Neural cell (in vitro differentiated cells): Measurements from ENCODE around the gene ARID3B. TPM values are rescaled to one million over a fixed set of nuclear protein-coding genes. Genes with fewer than 3 reads are reported as not detected.

ENCODE experiments used
- H2AFZ ChIP-seq: fragments of 200-600, 300-800 bp; sonication (generic), shearing (Covaris generic); 2 replicates; pipeline ENCODE4 v1.6.0; 2014; ENCODE audit warnings: low read depth, mild to moderate bottlenecking, antibody characterized with exemption, low read length, moderate library complexity
- H3F3A ChIP-seq: fragments of 200-600 bp; shearing (Covaris generic); 2 replicates; pipeline ENCODE4 v1.6.1; 2016; ENCODE audit warnings: mild to moderate bottlenecking, moderate library complexity, mixed read lengths, antibody characterized with exemption, low read length; ENCODE audit not compliant: insufficient read depth, poor library complexity, severe bottlenecking
- H3K27ac ChIP-seq: fragments of 200-600, 300-800 bp; sonication (generic), shearing (Covaris generic); 2 replicates; pipeline ENCODE4 v1.5.1; 2014; ENCODE audit warnings: mild to moderate bottlenecking, low read length, moderate library complexity
- H3K27me3 ChIP-seq: fragments of 300-800, 200-600 bp; sonication (generic), shearing (Covaris generic); 2 replicates; pipeline ENCODE4 v1.6.0; 2014; ENCODE audit warnings: mild to moderate bottlenecking, low read depth, low read length, moderate library complexity; ENCODE audit not compliant: insufficient read depth
- H3K36me3 ChIP-seq: fragments of 300-800, 200-600 bp; sonication (generic), shearing (Covaris generic); 2 replicates; pipeline ENCODE4 v1.5.1; 2014; ENCODE audit warnings: mild to moderate bottlenecking, antibody characterized with exemption, low read length, moderate library complexity; ENCODE audit not compliant: insufficient read depth
- H3K4me2 ChIP-seq: fragments of 300-800, 200-600 bp; sonication (generic), shearing (Covaris generic); 2 replicates; pipeline ENCODE4 v1.6.0; 2014; ENCODE audit warnings: mild to moderate bottlenecking, low read length
- H3K4me3 ChIP-seq: fragments of 300-800, 200-600 bp; sonication (generic), shearing (Covaris generic); 2 replicates; pipeline ENCODE4 v1.5.1; 2014; ENCODE audit warnings: mild to moderate bottlenecking, low read length, moderate library complexity
- H3K79me2 ChIP-seq: fragments of 200-600 bp; shearing (Covaris generic); replicated peaks from 2 replicates; pipeline ENCODE4 v1.6.0; 2014; ENCODE audit warnings: mild to moderate bottlenecking, low read length, moderate library complexity; ENCODE audit not compliant: insufficient read depth
- H3K9ac ChIP-seq: fragments of 300-800, 200-600 bp; sonication (generic), shearing (Covaris generic); 2 replicates; pipeline ENCODE4 v1.6.1; 2016; ENCODE audit warnings: mild to moderate bottlenecking, low read length, mixed read lengths
- H3K9me2 ChIP-seq: fragments of 200-600 bp; shearing (Covaris generic); 2 replicates; pipeline ENCODE4 v1.6.1; 2016; ENCODE audit warnings: mild to moderate bottlenecking, low read length, mixed read lengths; ENCODE audit not compliant: insufficient read depth
- H3K9me3 ChIP-seq: fragments of 200-600, 300-800 bp; sonication (generic), shearing (Covaris generic); 2 replicates; pipeline ENCODE4 v1.6.1; 2016; ENCODE audit warnings: mild to moderate bottlenecking, mixed run types, low read length, moderate library complexity, mixed read lengths
- H4K20me1 ChIP-seq: fragments of 200-600 bp; shearing (Covaris generic); 2 replicates; pipeline ENCODE4 v1.6.1; 2016; ENCODE audit warnings: mild to moderate bottlenecking, mixed run types; ENCODE audit not compliant: insufficient read depth
- EP300 ChIP-seq: fragments of 450-650 bp; conservative IDR thresholded peaks from 2 replicates; pipeline ENCODE4 v1.6.1; 2014; ENCODE audit warnings: antibody characterized with exemption, mild to moderate bottlenecking, moderate library complexity; ENCODE audit not compliant: poor library complexity, severe bottlenecking
- EZH2 ChIP-seq: fragments of 200-600, 300-800 bp; shearing (Covaris generic), sonication (generic); IDR thresholded peaks from 2 replicates; pipeline ENCODE4 v1.6.1; 2014; ENCODE audit warnings: antibody characterized with exemption, low read length, borderline replicate concordance, mild to moderate bottlenecking; ENCODE audit not compliant: insufficient read depth, poor library complexity, severe bottlenecking
- MXI1 ChIP-seq: fragments of 450-650 bp; conservative IDR thresholded peaks from 2 replicates; pipeline ENCODE4 v1.6.1; 2014; ENCODE audit warnings: antibody characterized with exemption, mild to moderate bottlenecking; ENCODE audit not compliant: poor library complexity, severe bottlenecking
- POLR2AphosphoS5 ChIP-seq: IDR thresholded peaks from 2 replicates; pipeline ENCODE4 v1.6.1; 2012
- RAD21 ChIP-seq: fragments of 450-650 bp; conservative IDR thresholded peaks from 2 replicates; pipeline ENCODE4 v1.6.1; 2014; ENCODE audit warnings: antibody characterized with exemption, mild to moderate bottlenecking, moderate library complexity
- SMC3 ChIP-seq: fragments of 450-650 bp; conservative IDR thresholded peaks from 2 replicates; pipeline ENCODE4 v1.6.1; 2014; ENCODE audit warnings: antibody characterized with exemption, mild to moderate bottlenecking, moderate library complexity; ENCODE audit not compliant: poor library complexity
- TAF1 ChIP-seq: IDR thresholded peaks from 2 replicates; pipeline ENCODE4 v1.6.1; 2012; ENCODE audit warnings: low read depth
- polyA plus RNA-seq: library from polyadenylated mRNA; depleted of rRNA; stranded (reverse); fragments of >200 nt; gene quantifications from 2 replicates; pipeline ENCODE4 v1.2.3, GENCODE V29; 2014
- TF ChIP-seq, protein P1 (sequence below): fragments of 450-650 bp; IDR thresholded peaks from 2 replicates; pipeline ENCODE4 v1.5.1; 2014; ENCODE audit warnings: antibody characterized with exemption, mild to moderate bottlenecking, moderate library complexity; ENCODE audit not compliant: poor library complexity, severe bottlenecking
- TF ChIP-seq, protein P2 (sequence below): IDR thresholded peaks from 2 replicates; pipeline ENCODE4 v1.6.1; 2012; ENCODE audit warnings: borderline replicate concordance

ARID3B gene
- polyA plus RNA-seq, 1 donor from 2014 or later = 11.2 TPM

DNA sequence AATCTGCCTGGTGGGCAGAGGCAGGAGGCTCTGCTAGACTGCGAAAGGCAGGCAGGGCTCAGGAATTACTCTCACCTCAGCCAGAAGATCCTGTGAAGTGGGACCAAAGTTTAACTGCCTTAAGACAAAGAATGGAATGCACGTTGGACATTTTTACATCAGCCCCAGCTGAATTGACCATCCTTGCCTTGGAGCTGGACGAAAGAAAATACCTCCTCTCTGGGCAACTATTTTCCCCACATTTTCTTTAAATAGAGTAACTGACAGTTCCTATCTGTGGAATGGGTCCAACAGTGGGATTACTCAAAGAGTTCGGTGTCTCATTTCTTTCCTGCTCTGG, 28.7 kb downstream of the ARID3B start:
- Histone ChIP-seq H3K9ac (no peak overlapping the region), H3K27ac (no peak overlapping the region), H3K4me3 (no peak overlapping the region), H3K4me2 (no peak overlapping the region), H3F3A (no peaks in the 10 kb centered on the region), H3K9me2 (no peaks in the 10 kb centered on the region), H2AFZ (no peak overlapping the region), H4K20me1 (no peaks in the 10 kb centered on the region), H3K9me3 (no peaks in the 10 kb centered on the region), H3K79me2 (peaks cover 5% of the 10 kb centered on the region), H3K36me3 (no peaks in the 10 kb centered on the region), H3K27me3 (no peaks in the 10 kb centered on the region)
- TF ChIP-seq EP300 (no peak), POLR2AphosphoS5 (no peak)

DNA sequence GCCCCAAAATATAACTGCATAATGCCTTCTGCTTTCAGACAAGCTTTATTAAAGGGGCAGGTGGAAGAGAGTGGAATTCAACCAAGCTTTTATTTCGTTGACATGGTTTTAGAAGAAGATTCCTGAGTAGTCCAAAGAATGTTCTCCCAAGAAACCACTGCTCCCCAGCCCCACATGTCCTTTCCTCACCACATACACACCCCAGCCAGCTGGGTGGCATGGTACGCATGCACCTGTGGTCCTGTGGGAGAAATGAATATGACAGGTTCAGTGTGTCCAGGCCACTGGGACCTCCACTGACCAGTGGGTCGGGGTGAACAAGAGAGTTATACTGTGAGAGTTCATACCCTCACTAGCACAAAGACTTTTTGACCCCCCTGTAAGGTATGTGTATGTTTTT, 30.2 kb downstream of the ARID3B start:
- Histone ChIP-seq H4K20me1 (no peaks in the 10 kb centered on the region), H3K79me2 (no peaks in the 10 kb centered on the region), H3K4me2 (no peak overlapping the region)

DNA sequence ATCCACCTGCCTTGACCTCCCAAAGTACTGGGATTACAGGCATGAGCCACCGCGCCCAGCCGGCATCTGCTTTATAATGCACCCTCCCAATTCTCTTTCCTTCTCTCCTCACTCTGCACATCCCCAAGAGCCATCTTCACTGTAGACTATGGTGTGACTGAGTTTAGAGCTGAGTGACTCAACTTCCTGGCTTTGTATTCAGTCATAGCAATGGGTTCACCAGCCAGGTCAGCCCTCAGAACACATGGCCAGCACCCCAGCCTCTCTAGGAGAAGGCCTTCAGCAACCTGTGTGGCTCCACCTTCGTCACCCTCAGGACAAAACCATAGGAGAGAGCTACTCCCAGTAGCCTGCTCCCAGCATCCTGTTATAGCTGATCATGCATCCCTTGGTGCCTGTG, 33.0 kb downstream of the ARID3B start:
- no peak overlapping the region for H3K9ac ChIP-seq
- no peaks in the 10 kb centered on the region for H3K36me3 ChIP-seq
- H3K9me2 ChIP-seq = no peaks in the 10 kb centered on the region
- H4K20me1 ChIP-seq = no peaks in the 10 kb centered on the region
- no peak overlapping the region for H3K27ac ChIP-seq
- no peak overlapping the region for H3K4me2 ChIP-seq
- H3K27me3 ChIP-seq = no peaks in the 10 kb centered on the region
- no peak overlapping the region for H2AFZ ChIP-seq
- H3K9me3 ChIP-seq = no peaks in the 10 kb centered on the region
- H3K4me3 ChIP-seq = no peak overlapping the region
- H3K79me2 ChIP-seq = no peaks in the 10 kb centered on the region
- no peaks in the 10 kb centered on the region for H3F3A ChIP-seq
- TF ChIP-seq, protein P1, sequence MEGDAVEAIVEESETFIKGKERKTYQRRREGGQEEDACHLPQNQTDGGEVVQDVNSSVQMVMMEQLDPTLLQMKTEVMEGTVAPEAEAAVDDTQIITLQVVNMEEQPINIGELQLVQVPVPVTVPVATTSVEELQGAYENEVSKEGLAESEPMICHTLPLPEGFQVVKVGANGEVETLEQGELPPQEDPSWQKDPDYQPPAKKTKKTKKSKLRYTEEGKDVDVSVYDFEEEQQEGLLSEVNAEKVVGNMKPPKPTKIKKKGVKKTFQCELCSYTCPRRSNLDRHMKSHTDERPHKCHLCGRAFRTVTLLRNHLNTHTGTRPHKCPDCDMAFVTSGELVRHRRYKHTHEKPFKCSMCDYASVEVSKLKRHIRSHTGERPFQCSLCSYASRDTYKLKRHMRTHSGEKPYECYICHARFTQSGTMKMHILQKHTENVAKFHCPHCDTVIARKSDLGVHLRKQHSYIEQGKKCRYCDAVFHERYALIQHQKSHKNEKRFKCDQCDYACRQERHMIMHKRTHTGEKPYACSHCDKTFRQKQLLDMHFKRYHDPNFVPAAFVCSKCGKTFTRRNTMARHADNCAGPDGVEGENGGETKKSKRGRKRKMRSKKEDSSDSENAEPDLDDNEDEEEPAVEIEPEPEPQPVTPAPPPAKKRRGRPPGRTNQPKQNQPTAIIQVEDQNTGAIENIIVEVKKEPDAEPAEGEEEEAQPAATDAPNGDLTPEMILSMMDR = no peak
- TF ChIP-seq MXI1 = no peak
- no peak for TF ChIP-seq EZH2
- no peak for TF ChIP-seq EP300
- no peak for TF ChIP-seq TAF1

More for the DNA sequence above, 30.2 kb downstream of the ARID3B start:
- H3K4me3 ChIP-seq = no peak overlapping the region
- H3K36me3 ChIP-seq = no peaks in the 10 kb centered on the region
- no peaks in the 10 kb centered on the region for H3K9me2 ChIP-seq
- H2AFZ ChIP-seq = no peak overlapping the region
- peak overlapping the region; percentile 17 for H3K27ac ChIP-seq
- H3K9me3 ChIP-seq = no peaks in the 10 kb centered on the region
- no peak overlapping the region for H3K9ac ChIP-seq
- H3K27me3 ChIP-seq = no peaks in the 10 kb centered on the region
- H3F3A ChIP-seq = no peaks in the 10 kb centered on the region
- TF ChIP-seq, protein P2, sequence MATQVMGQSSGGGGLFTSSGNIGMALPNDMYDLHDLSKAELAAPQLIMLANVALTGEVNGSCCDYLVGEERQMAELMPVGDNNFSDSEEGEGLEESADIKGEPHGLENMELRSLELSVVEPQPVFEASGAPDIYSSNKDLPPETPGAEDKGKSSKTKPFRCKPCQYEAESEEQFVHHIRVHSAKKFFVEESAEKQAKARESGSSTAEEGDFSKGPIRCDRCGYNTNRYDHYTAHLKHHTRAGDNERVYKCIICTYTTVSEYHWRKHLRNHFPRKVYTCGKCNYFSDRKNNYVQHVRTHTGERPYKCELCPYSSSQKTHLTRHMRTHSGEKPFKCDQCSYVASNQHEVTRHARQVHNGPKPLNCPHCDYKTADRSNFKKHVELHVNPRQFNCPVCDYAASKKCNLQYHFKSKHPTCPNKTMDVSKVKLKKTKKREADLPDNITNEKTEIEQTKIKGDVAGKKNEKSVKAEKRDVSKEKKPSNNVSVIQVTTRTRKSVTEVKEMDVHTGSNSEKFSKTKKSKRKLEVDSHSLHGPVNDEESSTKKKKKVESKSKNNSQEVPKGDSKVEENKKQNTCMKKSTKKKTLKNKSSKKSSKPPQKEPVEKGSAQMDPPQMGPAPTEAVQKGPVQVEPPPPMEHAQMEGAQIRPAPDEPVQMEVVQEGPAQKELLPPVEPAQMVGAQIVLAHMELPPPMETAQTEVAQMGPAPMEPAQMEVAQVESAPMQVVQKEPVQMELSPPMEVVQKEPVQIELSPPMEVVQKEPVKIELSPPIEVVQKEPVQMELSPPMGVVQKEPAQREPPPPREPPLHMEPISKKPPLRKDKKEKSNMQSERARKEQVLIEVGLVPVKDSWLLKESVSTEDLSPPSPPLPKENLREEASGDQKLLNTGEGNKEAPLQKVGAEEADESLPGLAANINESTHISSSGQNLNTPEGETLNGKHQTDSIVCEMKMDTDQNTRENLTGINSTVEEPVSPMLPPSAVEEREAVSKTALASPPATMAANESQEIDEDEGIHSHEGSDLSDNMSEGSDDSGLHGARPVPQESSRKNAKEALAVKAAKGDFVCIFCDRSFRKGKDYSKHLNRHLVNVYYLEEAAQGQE = no peak
- TF ChIP-seq SMC3 = no peak
- TF ChIP-seq POLR2AphosphoS5 = no peak
- no peak for TF ChIP-seq RAD21
- no peak for TF ChIP-seq EP300
- no peak for TF ChIP-seq MXI1
- TF ChIP-seq, protein P1 = no peak
- TF ChIP-seq EZH2 = no peak
- TF ChIP-seq TAF1 = no peak
